NCI-H345 treated with DMSO at 0.1 percent for 48 hours (cell line): ENCODE results near the gene SLC25A13.
"Not testable (repeated sequence)": the region's sequence is repeated elsewhere in the genome, so short reads cannot be mapped to it uniquely, and the experiment has no call there.

Source experiments
- DNase-seq: peaks from one replicate; lab custom pipeline; 2025; ENCODE audit not compliant: unreplicated experiment; lab: John Stamatoyannopoulos, UW

The SLC25A13 gene

GRCh38 chr7:96321658-96322372, at the start of gene SLC25A13:
TSS of gene SLC25A13 (minus strand) at chr7:96322098. CDS start at chr7:96321956, 142 bp downstream.
- DNase-seq: peak; percentile 62

- not testable (repeated sequence) for DNase-seq
Measured at GRCh38 chr7:96365916-96366315, 44.0 kb upstream of the SLC25A13 start.

- DNase-seq: no peak
Measured at GRCh38 chr7:96361116-96361857, 39.4 kb upstream of the SLC25A13 start.

- DNase-seq: no peak
Measured at GRCh38 chr7:96359876-96360275, 38.0 kb upstream of the SLC25A13 start.

- DNase-seq: not testable (repeated sequence)
Measured at GRCh38 chr7:96358236-96358971, 36.5 kb upstream of the SLC25A13 start.

- DNase-seq: no peak
Measured at GRCh38 chr7:96355990-96356506, 34.1 kb upstream of the SLC25A13 start.

GRCh38 chr7:96354881-96355280, 33.0 kb upstream of the SLC25A13 start:
- DNase-seq: no peak

- no peak for DNase-seq
Measured at GRCh38 chr7:96349572-96349971, 27.7 kb upstream of the SLC25A13 start.

- DNase-seq: no peak
Measured at GRCh38 chr7:96347471-96347870, 25.6 kb upstream of the SLC25A13 start.

GRCh38 chr7:96346293-96346953, 24.5 kb upstream of the SLC25A13 start:
- DNase-seq: no peak

- no peak for DNase-seq
Measured at GRCh38 chr7:96344236-96344635, 22.3 kb upstream of the SLC25A13 start.

- no peak for DNase-seq
Measured at GRCh38 chr7:96342049-96342448, 20.2 kb upstream of the SLC25A13 start.

GRCh38 chr7:96337519-96337918, 15.6 kb upstream of the SLC25A13 start:
- no peak for DNase-seq

GRCh38 chr7:96332325-96332724, 10.4 kb upstream of the SLC25A13 start:
- no peak for DNase-seq

GRCh38 chr7:96331775-96332174, 9.9 kb upstream of the SLC25A13 start:
- DNase-seq: no peak

GRCh38 chr7:96331233-96331632, 9.3 kb upstream of the SLC25A13 start:
- no peak for DNase-seq

- DNase-seq: peak; percentile 8
Measured at GRCh38 chr7:96330193-96330592, 8.3 kb upstream of the SLC25A13 start.

- DNase-seq: no peak
Measured at GRCh38 chr7:96329241-96329640, 7.3 kb upstream of the SLC25A13 start.

- DNase-seq: no peak
Measured at GRCh38 chr7:96328016-96328415, 6.1 kb upstream of the SLC25A13 start.

GRCh38 chr7:96327429-96327828, 5.5 kb upstream of the SLC25A13 start:
- DNase-seq: peak; percentile 43

- not testable (repeated sequence) for DNase-seq
Measured at GRCh38 chr7:96326752-96327151, 4.9 kb upstream of the SLC25A13 start.
